ENCODE results near the gene KRTAP3-2. TPM values are rescaled to one million over a fixed set of nuclear protein-coding genes. Genes with fewer than 3 reads are reported as not detected.

Gene KRTAP3-2
- total and polyA plus RNA-seq, 2 donors (not counting 1 experiment from before 2014, with no cell fraction given): not detected

DNA sequence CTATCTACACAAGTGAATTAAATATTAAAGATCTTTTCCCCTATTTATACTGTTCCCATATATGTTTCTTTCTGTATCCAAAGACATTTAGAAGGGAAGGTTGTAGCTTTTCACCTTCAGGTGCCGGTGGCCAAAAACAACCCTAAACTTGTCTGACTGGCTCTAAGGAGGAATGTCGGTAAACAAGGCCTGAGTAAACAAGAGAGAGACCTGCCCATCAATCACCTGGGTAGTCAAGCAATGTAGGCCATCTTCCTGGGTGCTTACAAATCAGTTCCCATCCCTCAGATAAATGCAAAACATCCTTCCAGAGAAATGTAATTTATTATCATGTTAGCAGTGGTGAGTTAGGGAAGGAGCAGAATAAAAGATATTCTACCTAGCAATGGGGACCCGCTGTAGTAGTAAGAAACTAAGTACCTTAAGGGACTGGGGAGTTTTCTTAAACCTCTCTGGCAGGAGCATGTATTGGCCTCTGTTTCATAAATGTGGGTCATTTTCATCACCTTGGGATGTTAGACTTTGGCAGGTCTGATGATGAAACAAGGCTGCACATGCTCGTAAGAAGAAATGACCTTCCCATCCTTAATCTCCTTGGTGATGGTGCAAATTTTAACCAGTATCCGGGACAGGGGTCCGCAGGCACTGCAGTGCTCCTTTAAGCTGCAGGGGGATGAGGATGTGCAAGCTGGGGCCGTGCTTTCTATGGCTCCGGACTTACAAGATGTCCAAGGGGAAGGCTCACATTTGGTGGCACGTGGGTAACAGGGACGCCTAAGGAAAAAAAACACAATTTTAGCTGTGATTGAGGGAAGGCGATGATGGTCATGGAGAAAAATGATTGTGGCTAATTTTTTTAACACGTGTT, 41.4 kb downstream of the KRTAP3-2 start:
- peaks cover 1% of the 10 kb centered on the region for H3K9me3 Mint-ChIP-seq (ENCODE audit: insufficient read depth)
- no peak overlapping the region for H3K27ac Mint-ChIP-seq
- peaks cover 35% of the 10 kb centered on the region for H3K27me3 Mint-ChIP-seq
- H3K27me3 ChIP-seq (replicated peaks in 1 of 4; ENCODE audit: control extremely low read depth in 1 of 4, control insufficient read depth in 3 of 4, insufficient read depth in 4 of 4, low read length in 3 of 4): peaks cover 0 to 6% (median 5%) of the 10 kb centered on the region in 4 experiments
- no peak overlapping the region for H3K4me2 ChIP-seq (replicated peaks; ENCODE audit: low read depth, low read length, poor library complexity, severe bottlenecking)
- no peak overlapping the region for H3K9ac ChIP-seq (ENCODE audit: low read length)
- H3K79me2 ChIP-seq (ENCODE audit: control insufficient read depth, insufficient read depth, low read length): no peaks in the 10 kb centered on the region
- H3K36me3 ChIP-seq (replicated peaks in 1 of 2; ENCODE audit: control extremely low read depth in 1 of 2, control insufficient read depth in 1 of 2, extremely low read depth in 1 of 2, insufficient read depth in 2 of 2, low read length in 1 of 2): no peaks in the 10 kb centered on the region
- no peak overlapping the region for H3K27ac ChIP-seq (ENCODE audit: low read length in 2 of 2)
- intact Hi-C loops (cut with micrococcal nuclease): no loop called here
- CTCF ChIA-PET: no interaction called here
- no peaks in the 10 kb centered on the region for H3K4me1 Mint-ChIP-seq
- no peak overlapping the region for H3K4me3 Mint-ChIP-seq
- H3K4me1 ChIP-seq (ENCODE audit: control insufficient read depth in 2 of 2, insufficient read depth in 2 of 2, low read length in 2 of 2): no peaks in the 10 kb centered on the region
- 94% methylated on average over 6 of the region's 12 CpGs for WGBS (ENCODE audit: insufficient coverage)
- H3K9me3 ChIP-seq (ENCODE audit: control extremely low read depth in 1 of 3, control insufficient read depth in 2 of 3, insufficient read depth in 1 of 3, low read length in 2 of 3): no peaks in the 10 kb centered on the region
- TF ChIP-seq, protein P1, sequence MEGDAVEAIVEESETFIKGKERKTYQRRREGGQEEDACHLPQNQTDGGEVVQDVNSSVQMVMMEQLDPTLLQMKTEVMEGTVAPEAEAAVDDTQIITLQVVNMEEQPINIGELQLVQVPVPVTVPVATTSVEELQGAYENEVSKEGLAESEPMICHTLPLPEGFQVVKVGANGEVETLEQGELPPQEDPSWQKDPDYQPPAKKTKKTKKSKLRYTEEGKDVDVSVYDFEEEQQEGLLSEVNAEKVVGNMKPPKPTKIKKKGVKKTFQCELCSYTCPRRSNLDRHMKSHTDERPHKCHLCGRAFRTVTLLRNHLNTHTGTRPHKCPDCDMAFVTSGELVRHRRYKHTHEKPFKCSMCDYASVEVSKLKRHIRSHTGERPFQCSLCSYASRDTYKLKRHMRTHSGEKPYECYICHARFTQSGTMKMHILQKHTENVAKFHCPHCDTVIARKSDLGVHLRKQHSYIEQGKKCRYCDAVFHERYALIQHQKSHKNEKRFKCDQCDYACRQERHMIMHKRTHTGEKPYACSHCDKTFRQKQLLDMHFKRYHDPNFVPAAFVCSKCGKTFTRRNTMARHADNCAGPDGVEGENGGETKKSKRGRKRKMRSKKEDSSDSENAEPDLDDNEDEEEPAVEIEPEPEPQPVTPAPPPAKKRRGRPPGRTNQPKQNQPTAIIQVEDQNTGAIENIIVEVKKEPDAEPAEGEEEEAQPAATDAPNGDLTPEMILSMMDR (IDR thresholded peaks at IDR 0.05): no peak
- no peak for TF ChIP-seq EZH2 (IDR thresholded peaks at IDR 0.05; ENCODE audit: borderline replicate concordance, insufficient read depth, low read depth, low read length, poor library complexity, severe bottlenecking)
- DNase-seq (no peak), ATAC-seq (ENCODE audit: low read depth) (no peak)
- no peak overlapping the region for H3K4me3 ChIP-seq (ENCODE audit: control extremely low read depth in 1 of 5, extremely low read depth in 1 of 5, insufficient read depth in 1 of 5, low read depth in 2 of 5, low read length in 4 of 5)
- POLR2A ChIA-PET: no interaction called here
- H2AFZ ChIP-seq (ENCODE audit: insufficient read depth, low read depth, low read length, poor library complexity, severe bottlenecking): no peak overlapping the region
- H4K20me1 ChIP-seq (ENCODE audit: control insufficient read depth, insufficient read depth, low read length, poor library complexity, severe bottlenecking): no peaks in the 10 kb centered on the region

Measured in B cell (primary cell).